IMR-90 (cell line): ENCODE data around the gene EPHB1. TPM values are rescaled to one million over a fixed set of nuclear protein-coding genes. Genes with fewer than 3 reads are reported as not detected.

Source experiments
- ATAC-seq: fragments of 200-7000 bp; cut with Tn5 transposase; 2 replicates; pipeline ENCODE4 v1.9.1; 2020; ENCODE audit warnings: low read depth, mild to moderate bottlenecking, moderate library complexity
- BruUV-seq: library from RNA; stranded (reverse); fragments of 400-500 nt; replicated peaks from 2 replicates; lab custom pipeline; 2021; lab: Mats Ljungman, UMichigan
- CTCF ChIA-PET: fragments of 300-600 bp; formaldehyde crosslinking; extraction: SDS; loops from one replicate; lab custom pipeline; 2021; ENCODE audit warnings: antibody characterized with exemption; lab: Yijun Ruan, JAX
- POLR2A ChIA-PET: fragments of 300-600 bp; sonication (Branson Sonifier 250); formaldehyde crosslinking; loops from one replicate; lab custom pipeline; 2022; ENCODE audit warnings: antibody characterized with exemption; ENCODE audit not compliant: unreplicated experiment; lab: Charles Lee
- DNase-seq: peaks from one replicate; pipeline ENCODE4 v3.0.0; 2013
- H2AFZ ChIP-seq: replicated peaks from 2 replicates; pipeline ENCODE3; 2013; ENCODE audit warnings: low read length, mild to moderate bottlenecking; ENCODE audit not compliant: poor library complexity
- H2AK5ac ChIP-seq: 2 replicates; pipeline ENCODE4 v1.6.1; 2013; ENCODE audit warnings: low read depth, low read length, inconsistent platforms
- H2AK9ac ChIP-seq: replicated peaks from 2 replicates; pipeline ENCODE3; 2013; ENCODE audit warnings: mild to moderate bottlenecking, low read depth, low read length, moderate library complexity; ENCODE audit not compliant: poor library complexity
- H2BK120ac ChIP-seq: 2 replicates; pipeline ENCODE4 v1.6.1; 2013; ENCODE audit warnings: low read depth, low read length, inconsistent platforms
- H2BK15ac ChIP-seq: 3 replicates; pipeline ENCODE4 v1.6.1; 2013; ENCODE audit warnings: low read depth, low read length, inconsistent platforms
- H2BK20ac ChIP-seq: 2 replicates; pipeline ENCODE4 v1.6.1; 2013; ENCODE audit warnings: low read depth, mild to moderate bottlenecking, inconsistent platforms, low read length, moderate library complexity
- H2BK5ac ChIP-seq: 2 replicates; pipeline ENCODE4 v1.6.1; 2013; ENCODE audit warnings: mild to moderate bottlenecking, low read depth, low read length, inconsistent platforms; ENCODE audit not compliant: poor library complexity, severe bottlenecking
- H3K14ac ChIP-seq: replicated peaks from 2 replicates; pipeline ENCODE4 v1.6.1; 2013; ENCODE audit warnings: low read depth, low read length, inconsistent platforms
- H3K18ac ChIP-seq: 2 replicates; pipeline ENCODE4 v1.6.1; 2013; ENCODE audit warnings: low read depth, low read length, control low read depth
- H3K23ac ChIP-seq: 2 replicates; pipeline ENCODE4 v1.6.1; 2013; ENCODE audit warnings: low read depth, low read length, inconsistent platforms
- H3K27ac ChIP-seq: 2 replicates; pipeline ENCODE4 v1.5.1; 2013; ENCODE audit warnings: mild to moderate bottlenecking, control low read depth, low read length; ENCODE audit not compliant: insufficient read depth
- H3K27me3 ChIP-seq: 2 replicates; pipeline ENCODE4 v1.6.1; 2013; ENCODE audit warnings: low read length; ENCODE audit not compliant: control insufficient read depth, insufficient read depth
- H3K36me3 ChIP-seq: 2 replicates; pipeline ENCODE4 v1.6.1; 2013; ENCODE audit warnings: low read length, mixed read lengths; ENCODE audit not compliant: control insufficient read depth, insufficient read depth
- H3K4ac ChIP-seq: 2 replicates; pipeline ENCODE4 v1.6.1; 2013; ENCODE audit warnings: low read depth, low read length, inconsistent platforms
- H3K4me1 ChIP-seq: 2 replicates; pipeline ENCODE4 v1.6.1; 2013; ENCODE audit warnings: low read length, mixed read lengths; ENCODE audit not compliant: control insufficient read depth, insufficient read depth
- H3K4me2 ChIP-seq: 2 replicates; pipeline ENCODE4 v1.6.1; 2013; ENCODE audit warnings: low read depth, mild to moderate bottlenecking, control low read depth, low read length, moderate library complexity
- H3K4me3 ChIP-seq: 2 replicates; pipeline ENCODE4 v1.5.1; 2013; ENCODE audit warnings: low read depth, mild to moderate bottlenecking, control low read depth, low read length, moderate library complexity; ENCODE audit not compliant: insufficient read depth
- H3K56ac ChIP-seq: 2 replicates; pipeline ENCODE4 v1.6.1; 2013; ENCODE audit warnings: low read length, inconsistent platforms; ENCODE audit not compliant: insufficient read depth; ENCODE audit errors: extremely low read depth
- H3K79me1 ChIP-seq, 2 experiments: 2 replicates each; pipeline ENCODE4 v1.6.1; 2013; ENCODE audit warnings: low read length in 2 of 2, inconsistent platforms in 1 of 2, low read depth in 1 of 2
- H3K9ac ChIP-seq: 2 replicates; pipeline ENCODE4 v1.6.1; 2013; ENCODE audit warnings: low read depth, low read length, control low read depth
- H3K9me1 ChIP-seq: 2 replicates; pipeline ENCODE4 v1.6.1; 2013; ENCODE audit warnings: low read length, inconsistent platforms; ENCODE audit not compliant: insufficient read depth
- H3K9me3 ChIP-seq: 2 replicates; pipeline ENCODE4 v1.6.1; 2013; ENCODE audit warnings: low read length; ENCODE audit not compliant: control insufficient read depth, insufficient read depth
- H4K20me1 ChIP-seq: 2 replicates; pipeline ENCODE4 v1.6.1; 2013; ENCODE audit warnings: low read length, inconsistent platforms; ENCODE audit not compliant: insufficient read depth
- H4K5ac ChIP-seq: 2 replicates; pipeline ENCODE4 v1.6.1; 2013; ENCODE audit warnings: mild to moderate bottlenecking, low read depth, low read length, control low read depth
- H4K8ac ChIP-seq, 2 experiments: 2 replicates each; pipeline ENCODE4 v1.6.1; 2013; ENCODE audit warnings: low read depth in 2 of 2, low read length in 2 of 2, control low read depth in 1 of 2, inconsistent platforms in 1 of 2
- H4K91ac ChIP-seq: 2 replicates; pipeline ENCODE4 v1.6.1; 2013; ENCODE audit warnings: low read depth, low read length, inconsistent platforms; ENCODE audit not compliant: insufficient read depth
- BHLHE40 ChIP-seq: fragments of 150-350 bp; IDR thresholded peaks from 2 replicates; pipeline ENCODE4 v1.6.1; 2016; ENCODE audit warnings: mild to moderate bottlenecking, low read depth, low read length
- CEBPB ChIP-seq: IDR thresholded peaks from 2 replicates; pipeline ENCODE4 v1.6.1; 2012; ENCODE audit warnings: low read depth, low read length, improper control_type of control experiment
- CHD1 ChIP-seq: IDR thresholded peaks from 2 replicates; pipeline ENCODE4 v1.6.1; 2012; ENCODE audit warnings: low read depth, low read length, improper control_type of control experiment
- MAZ ChIP-seq: IDR thresholded peaks from 2 replicates; pipeline ENCODE4 v1.6.1; 2012; ENCODE audit warnings: low read depth, mild to moderate bottlenecking, low read length, improper control_type of control experiment, moderate library complexity, borderline replicate concordance
- MXI1 ChIP-seq: IDR thresholded peaks from 2 replicates; pipeline ENCODE4 v1.6.1; 2012; ENCODE audit warnings: low read depth, mild to moderate bottlenecking, low read length, moderate library complexity, borderline replicate concordance
- RAD21 ChIP-seq: IDR thresholded peaks from 2 replicates; pipeline ENCODE4 v1.6.1; 2012; ENCODE audit warnings: low read length, improper control_type of control experiment
- RCOR1 ChIP-seq: IDR thresholded peaks from 2 replicates; pipeline ENCODE4 v1.6.1; 2012; ENCODE audit warnings: mild to moderate bottlenecking, low read length, improper control_type of control experiment; ENCODE audit not compliant: insufficient replicate concordance
- RFX5 ChIP-seq: IDR thresholded peaks from 2 replicates; pipeline ENCODE4 v1.8.0; 2012; ENCODE audit warnings: low read depth, mild to moderate bottlenecking, low read length, moderate library complexity
- SMC3 ChIP-seq: fragments of 150-350 bp; IDR thresholded peaks from 2 replicates; pipeline ENCODE4 v1.6.1; 2016; ENCODE audit warnings: low read depth, mild to moderate bottlenecking, antibody characterized with exemption, low read length, moderate library complexity
- USF2 ChIP-seq: fragments of 150-350 bp; IDR thresholded peaks from 2 replicates; pipeline ENCODE4 v1.6.1; 2017; ENCODE audit warnings: mild to moderate bottlenecking, antibody characterized with exemption, low read length, low read depth
- WGBS, 2 experiments: methylation state at CpG; one replicate each; pipeline versions ENCODE4 v1.1.5 to v1.1.7; 2013; ENCODE audit warnings: missing lambda C conversion rate in 2 of 2; ENCODE audit not compliant: insufficient read length in 1 of 2; ENCODE audit errors: extremely low coverage in 2 of 2; 5-methylcytosine and 5-hydroxymethylcytosine counted together
- dilution Hi-C: fragments of 300-500 bp; cut with HindIII; formaldehyde crosslinking; loops from one replicate; pipeline ENCODE4 v1.14.3; 2018; ENCODE audit warnings: low sequenced_read_pairs; ENCODE audit not compliant: unreplicated experiment
- in situ Hi-C: fragments of 300-500 bp; cut with MboI; formaldehyde crosslinking; loops from 3 replicates; pipeline ENCODE4 v1.14.3; 2019; ENCODE audit warnings: low sequenced_read_pairs, inconsistent platforms, mixed read lengths
- intact Hi-C: fragments of 100-400 bp; cut with micrococcal nuclease; formaldehyde crosslinking; loops from 2 replicates; pipeline ENCODE4 v1.10.0; 2022
- polyA plus RNA-seq, 3 experiments: library from polyadenylated mRNA; depleted of rRNA; stranded (reverse); fragments of >200 nt; gene quantifications; 2 replicates each; pipeline ENCODE4 v1.2.3, GENCODE V29; 2012; ENCODE audit warnings: low replicate concordance in 1 of 3
- total RNA-seq: library from RNA; depleted of rRNA; stranded (reverse); fragments of >200 nt; gene quantifications from 2 replicates; pipeline ENCODE4 v1.2.3, GENCODE V29; 2012

EPHB1 gene
- total and polyA plus RNA-seq, 2 of the 4 experiments (the other 2 are of a cell fraction), result 0.17 to 0.36 TPM

DNA sequence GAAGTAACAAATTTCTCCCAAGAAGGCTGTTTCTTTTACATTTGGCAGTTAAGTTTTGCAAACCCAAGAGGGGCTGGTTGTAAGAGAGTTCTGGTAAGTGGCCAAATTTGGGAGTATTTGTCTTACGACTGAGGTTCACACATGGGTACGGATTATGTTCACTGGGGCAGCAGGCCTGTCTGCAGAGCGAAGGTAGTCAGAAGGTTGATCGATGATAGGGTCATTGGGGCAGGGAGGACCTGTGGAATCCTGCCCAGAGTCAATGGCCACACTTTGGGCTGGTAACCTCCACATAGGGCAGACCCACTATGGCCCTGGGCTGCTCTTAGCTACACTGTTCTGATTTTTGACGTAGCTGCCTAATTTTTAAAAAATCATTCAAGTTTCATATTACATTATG lies 368.6 kb downstream of the EPHB1 start:
- Histone ChIP-seq H3K9ac (no peak overlapping the region), H3K79me1 (no peaks in the 10 kb centered on the region), H2BK5ac (no peak overlapping the region), H2BK20ac (no peak overlapping the region), H3K9me1 (no peaks in the 10 kb centered on the region), H2AFZ (no peak overlapping the region), H3K18ac (no peak overlapping the region), H3K4ac (no peak overlapping the region), H3K9me3 (peaks cover 1% of the 10 kb centered on the region; the same call in 1 of the 2 replicates), H3K27ac (no peak overlapping the region), H3K4me2 (no peak overlapping the region), H3K4me1 (no peaks in the 10 kb centered on the region), H4K20me1 (no peaks in the 10 kb centered on the region), H4K8ac (no peak overlapping the region), H3K14ac (no peak overlapping the region), H4K5ac (no peak overlapping the region), H2AK5ac (no peak overlapping the region), H3K27me3 (no peaks in the 10 kb centered on the region), H2BK15ac (no peak overlapping the region), H3K4me3 (no peak overlapping the region), H2AK9ac (no peak overlapping the region), H2BK120ac (no peak overlapping the region), H3K23ac (no peak overlapping the region), H3K36me3 (no peaks in the 10 kb centered on the region), H3K56ac (no peak overlapping the region), H4K91ac (no peak overlapping the region)
- dilution Hi-C loops, result no loop called here
- in situ Hi-C loops, result no loop called here
- no peak for ATAC-seq
- ChIA-PET POLR2A (no interaction called here), CTCF (interaction anchor here (0.6 kb wide), 1 partner anchor 214 kb away, joined by 3 read pairs; no protein-coding TSS in a partner anchor)
- no CpG with 5 or more reads among the region's 5 CpGs for WGBS, 2 experiments
- intact Hi-C loops, result no loop called here
- TF ChIP-seq RAD21 (no peak), MAZ (no peak), RCOR1 (no peak), MXI1 (no peak), CEBPB (no peak), SMC3 (no peak), RFX5 (no peak), USF2 (no peak), CHD1 (no peak), BHLHE40 (no peak)
- no TSS peak for BruUV-seq
- DNase-seq, result no peak
